ENCODE results near the gene TAF11L13. TPM values are rescaled to one million over a fixed set of nuclear protein-coding genes. Genes with fewer than 3 reads are reported as not detected.
"Not testable (repeated sequence)": the region's sequence is repeated elsewhere in the genome, so short reads cannot be mapped to it uniquely, and the experiment has no call there.

The TAF11L13 gene
- total RNA-seq, 2 experiments from 2014 or later: not detected

GRCh38 chr5:17649232-17649631 lies 17.3 kb downstream of the TAF11L13 start:
- H3K27ac Mint-ChIP-seq; H3K4me3 Mint-ChIP-seq; DNase-seq; POLR2A ChIA-PET; CTCF ChIA-PET; H3K4me1 Mint-ChIP-seq; H3K36me3 Mint-ChIP-seq (ENCODE audit: low read depth); H3K27me3 Mint-ChIP-seq: not testable (repeated sequence)
- peaks cover 24% of the 10 kb centered on the region for H3K9me3 Mint-ChIP-seq

GRCh38 chr5:17655201-17655759 lies 23.4 kb downstream of the TAF11L13 start:
- H3K4me1 Mint-ChIP-seq; CTCF ChIA-PET; DNase-seq; H3K27me3 Mint-ChIP-seq; POLR2A ChIA-PET; H3K27ac Mint-ChIP-seq; H3K36me3 Mint-ChIP-seq (ENCODE audit: low read depth); H3K4me3 Mint-ChIP-seq: not testable (repeated sequence)
- H3K9me3 Mint-ChIP-seq: peaks cover 13% of the 10 kb centered on the region

- Mint-ChIP-seq H3K27me3 (no peaks in the 10 kb centered on the region), H3K4me1 (no peaks in the 10 kb centered on the region), H3K9me3 (peaks cover 16% of the 10 kb centered on the region), H3K4me3 (no peak overlapping the region), H3K27ac (no peak overlapping the region), H3K36me3 (ENCODE audit: low read depth) (no peaks in the 10 kb centered on the region)
- POLR2A ChIA-PET: no interaction called here
- no peak for DNase-seq
- CTCF ChIA-PET: no interaction called here
Observed at GRCh38 chr5:17655921-17656320, 24.0 kb downstream of the TAF11L13 start.

GRCh38 chr5:17663182-17663581 lies 31.3 kb downstream of the TAF11L13 start:
- H3K4me1 Mint-ChIP-seq: no peaks in the 10 kb centered on the region
- CTCF ChIA-PET: no interaction called here
- DNase-seq: no peak
- POLR2A ChIA-PET: no interaction called here
- H3K36me3 Mint-ChIP-seq (ENCODE audit: low read depth): no peaks in the 10 kb centered on the region
- H3K9me3 Mint-ChIP-seq: peaks cover 29% of the 10 kb centered on the region
- H3K27ac Mint-ChIP-seq: no peak overlapping the region
- no peaks in the 10 kb centered on the region for H3K27me3 Mint-ChIP-seq
- H3K4me3 Mint-ChIP-seq: no peak overlapping the region

GRCh38 chr5:17665836-17666235 lies 33.9 kb downstream of the TAF11L13 start:
- Mint-ChIP-seq H3K9me3 (peaks cover 27% of the 10 kb centered on the region), H3K27ac (no peak overlapping the region), H3K36me3 (ENCODE audit: low read depth) (no peaks in the 10 kb centered on the region), H3K4me3 (no peak overlapping the region), H3K4me1 (no peaks in the 10 kb centered on the region), H3K27me3 (no peaks in the 10 kb centered on the region)
- CTCF ChIA-PET: no interaction called here
- POLR2A ChIA-PET: no interaction called here
- no peak for DNase-seq

GRCh38 chr5:17666726-17667235 lies 34.9 kb downstream of the TAF11L13 start:
- Mint-ChIP-seq H3K36me3 (ENCODE audit: low read depth) (no peaks in the 10 kb centered on the region), H3K4me3 (no peak overlapping the region), H3K27me3 (no peaks in the 10 kb centered on the region), H3K4me1 (no peaks in the 10 kb centered on the region), H3K9me3 (peaks cover 27% of the 10 kb centered on the region), H3K27ac (no peak overlapping the region)
- DNase-seq: no peak
- ChIA-PET POLR2A (no interaction called here), CTCF (no interaction called here)

- no peaks in the 10 kb centered on the region for H3K4me1 Mint-ChIP-seq
- DNase-seq: no peak
- H3K27me3 Mint-ChIP-seq: no peaks in the 10 kb centered on the region
- H3K36me3 Mint-ChIP-seq (ENCODE audit: low read depth): no peaks in the 10 kb centered on the region
- CTCF ChIA-PET: no interaction called here
- no peak overlapping the region for H3K4me3 Mint-ChIP-seq
- H3K27ac Mint-ChIP-seq: no peak overlapping the region
- H3K9me3 Mint-ChIP-seq: peaks cover 21% of the 10 kb centered on the region
- POLR2A ChIA-PET: no interaction called here
Observed at GRCh38 chr5:17670353-17670752, 38.5 kb downstream of the TAF11L13 start.

- H3K27me3 Mint-ChIP-seq: no peaks in the 10 kb centered on the region
Observed at GRCh38 chr5:17678751-17679324, 47.0 kb downstream of the TAF11L13 start.

GRCh38 chr5:17679597-17680203 lies 47.8 kb downstream of the TAF11L13 start:
- Mint-ChIP-seq H3K36me3 (ENCODE audit: low read depth) (no peaks in the 10 kb centered on the region), H3K27ac (no peak overlapping the region), H3K4me3 (no peak overlapping the region), H3K4me1 (no peaks in the 10 kb centered on the region), H3K9me3 (peaks cover 3% of the 10 kb centered on the region), H3K27me3 (no peaks in the 10 kb centered on the region)
- DNase-seq: no peak
- CTCF ChIA-PET: no interaction called here
- POLR2A ChIA-PET: no interaction called here

More at GRCh38 chr5:17678751-17679324, 47.0 kb downstream of the TAF11L13 start:
- H3K9me3 Mint-ChIP-seq: peaks cover 3% of the 10 kb centered on the region
- ChIA-PET CTCF (no interaction called here), POLR2A (no interaction called here)
- no peak for DNase-seq
- no peaks in the 10 kb centered on the region for H3K36me3 Mint-ChIP-seq (ENCODE audit: low read depth)
- no peak overlapping the region for H3K4me3 Mint-ChIP-seq
- H3K27ac Mint-ChIP-seq: no peak overlapping the region
- no peaks in the 10 kb centered on the region for H3K4me1 Mint-ChIP-seq

- no peak for DNase-seq
- H3K27me3 Mint-ChIP-seq: no peaks in the 10 kb centered on the region
- POLR2A ChIA-PET: no interaction called here
- no peaks in the 10 kb centered on the region for H3K36me3 Mint-ChIP-seq (ENCODE audit: low read depth)
- no peaks in the 10 kb centered on the region for H3K4me1 Mint-ChIP-seq
- no peak overlapping the region for H3K27ac Mint-ChIP-seq
- no peak overlapping the region for H3K4me3 Mint-ChIP-seq
- H3K9me3 Mint-ChIP-seq: peaks cover 3% of the 10 kb centered on the region
- CTCF ChIA-PET: no interaction called here
Observed at GRCh38 chr5:17680737-17681136, 48.8 kb downstream of the TAF11L13 start.

Other genes starting within 250 kb of the TAF11L13 start
- not detected for gene TAF11L2, start 133.9 kb upstream of the TAF11L13 start, total RNA-seq
- gene TAF11L3, start 113.7 kb upstream of the TAF11L13 start, total RNA-seq: not detected
- not detected for gene TAF11L4, start 110.3 kb upstream of the TAF11L13 start, total RNA-seq
- not detected for gene TAF11L5, start 106.9 kb upstream of the TAF11L13 start, total RNA-seq
- not detected for gene TAF11L6, start 103.4 kb upstream of the TAF11L13 start, total RNA-seq
- gene TAF11L7, start 46.3 kb upstream of the TAF11L13 start, total RNA-seq: not detected
- gene TAF11L8, start 41.1 kb upstream of the TAF11L13 start, total RNA-seq: not detected
- gene TAF11L9, start 37.7 kb upstream of the TAF11L13 start, total RNA-seq: not detected
- gene TAF11L10, start 34.3 kb upstream of the TAF11L13 start, total RNA-seq: not detected
- not detected for gene TAF11L11, start 27.9 kb upstream of the TAF11L13 start, total RNA-seq
- not detected for gene TAF11L12, start 21.7 kb upstream of the TAF11L13 start, total RNA-seq
- not detected for gene TAF11L14, start 2.4 kb downstream of the TAF11L13 start, total RNA-seq